DMS153 treated with DMSO at 0.1 percent for 48 hours (cell line): Measurements from ENCODE around the gene PDE2A.

Experiments used
- DNase-seq: peaks from one replicate; lab custom pipeline; 2025; ENCODE audit not compliant: unreplicated experiment; lab: John Stamatoyannopoulos, UW

The PDE2A gene

GRCh38 chr11:72617080-72617762 lies 57.0 kb downstream of the PDE2A start:
- no peak for DNase-seq

GRCh38 chr11:72616655-72617054 lies 57.6 kb downstream of the PDE2A start:
- no peak for DNase-seq

GRCh38 chr11:72615329-72615728 lies 58.9 kb downstream of the PDE2A start:
- DNase-seq, result no peak

- no peak for DNase-seq
These were observed 59.8 kb downstream of the PDE2A start for GRCh38 chr11:72614381-72614780.

GRCh38 chr11:72613977-72614376 lies 60.2 kb downstream of the PDE2A start:
- no peak for DNase-seq

- DNase-seq, result no peak
These were observed 60.8 kb downstream of the PDE2A start for GRCh38 chr11:72613450-72613849.

GRCh38 chr11:72609476-72609875 lies 64.7 kb downstream of the PDE2A start:
- no peak for DNase-seq

- no peak for DNase-seq
These were observed 65.2 kb downstream of the PDE2A start for GRCh38 chr11:72609045-72609444.

- DNase-seq, result no peak
These were observed 66.7 kb downstream of the PDE2A start for GRCh38 chr11:72607496-72607895.

- DNase-seq, result no peak
These were observed 67.3 kb downstream of the PDE2A start for GRCh38 chr11:72606748-72607468.

- no peak for DNase-seq
These were observed 68.1 kb downstream of the PDE2A start for GRCh38 chr11:72605973-72606747.

GRCh38 chr11:72604256-72604655 lies 70.0 kb downstream of the PDE2A start:
- DNase-seq, result no peak

GRCh38 chr11:72602250-72602904 lies 71.8 kb downstream of the PDE2A start:
- DNase-seq, result no peak

GRCh38 chr11:72600557-72600956 lies 73.7 kb downstream of the PDE2A start:
- no peak for DNase-seq

- no peak for DNase-seq
These were observed 74.7 kb downstream of the PDE2A start for GRCh38 chr11:72599325-72600117.

- DNase-seq, result no peak
These were observed 75.3 kb downstream of the PDE2A start for GRCh38 chr11:72598906-72599305.

GRCh38 chr11:72598466-72598865 lies 75.8 kb downstream of the PDE2A start:
- DNase-seq, result no peak

- DNase-seq, result no peak
These were observed 76.5 kb downstream of the PDE2A start for GRCh38 chr11:72597721-72598120.

- no peak for DNase-seq
These were observed 78.9 kb downstream of the PDE2A start for GRCh38 chr11:72595292-72595684.

GRCh38 chr11:72594493-72595291 lies 79.5 kb downstream of the PDE2A start:
- no peak for DNase-seq
